ENCODE results near the gene FUNDC2. TPM values are rescaled to one million over a fixed set of nuclear protein-coding genes. Genes with fewer than 3 reads are reported as not detected.

Gene FUNDC2
- total and polyA plus RNA-seq, 2 of the 4 experiments (the other 2 are of a cell fraction), result 42.5 to 51.7 TPM

DNA sequence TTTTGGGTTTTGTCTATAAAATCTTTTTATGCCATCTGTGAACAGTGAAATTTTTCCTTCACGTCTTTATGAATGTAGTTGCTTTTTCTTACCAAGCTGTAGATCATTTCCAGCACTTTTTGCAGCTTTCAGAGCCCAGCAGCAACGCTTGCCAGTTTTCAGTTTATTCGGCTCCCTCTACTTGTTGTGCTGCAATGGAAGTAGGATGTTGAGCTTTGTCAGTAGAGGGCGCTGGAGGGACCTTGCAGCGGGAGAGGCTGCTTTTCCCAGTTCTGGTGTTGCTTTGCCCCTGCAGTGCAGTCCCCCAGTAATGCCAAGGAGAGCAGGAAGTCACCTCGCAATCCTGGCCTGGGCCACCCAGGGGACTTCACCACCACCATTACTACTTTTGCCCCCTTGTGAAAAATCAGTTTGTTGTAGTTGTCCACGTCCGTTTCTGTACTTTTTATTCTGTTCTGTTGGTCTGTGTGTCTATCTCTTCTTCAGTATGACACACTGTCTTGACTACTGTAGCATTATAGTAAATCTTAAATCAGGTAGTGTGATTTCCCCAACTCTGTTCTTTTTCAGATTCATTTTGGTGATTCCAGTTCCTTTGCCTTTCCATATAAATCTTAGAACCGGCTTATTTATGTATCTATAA, 22.5 kb downstream of the FUNDC2 start:
- no peak overlapping the region for H2BK5ac ChIP-seq (ENCODE audit: low read depth, low read length, poor library complexity, severe bottlenecking)
- H3K4ac ChIP-seq (ENCODE audit: low read depth, low read length), result no peak overlapping the region
- dilution Hi-C loops (cut with HindIII; ENCODE audit: low sequenced_read_pairs, unreplicated experiment) (no loop called here), in situ Hi-C loops (cut with MboI; ENCODE audit: low sequenced_read_pairs) (no loop called here), intact Hi-C loops (cut with micrococcal nuclease) (no loop called here)
- no peak for TF ChIP-seq CHD1 (IDR thresholded peaks at IDR 0.05; ENCODE audit: low read depth, low read length)
- TF ChIP-seq, protein P1, sequence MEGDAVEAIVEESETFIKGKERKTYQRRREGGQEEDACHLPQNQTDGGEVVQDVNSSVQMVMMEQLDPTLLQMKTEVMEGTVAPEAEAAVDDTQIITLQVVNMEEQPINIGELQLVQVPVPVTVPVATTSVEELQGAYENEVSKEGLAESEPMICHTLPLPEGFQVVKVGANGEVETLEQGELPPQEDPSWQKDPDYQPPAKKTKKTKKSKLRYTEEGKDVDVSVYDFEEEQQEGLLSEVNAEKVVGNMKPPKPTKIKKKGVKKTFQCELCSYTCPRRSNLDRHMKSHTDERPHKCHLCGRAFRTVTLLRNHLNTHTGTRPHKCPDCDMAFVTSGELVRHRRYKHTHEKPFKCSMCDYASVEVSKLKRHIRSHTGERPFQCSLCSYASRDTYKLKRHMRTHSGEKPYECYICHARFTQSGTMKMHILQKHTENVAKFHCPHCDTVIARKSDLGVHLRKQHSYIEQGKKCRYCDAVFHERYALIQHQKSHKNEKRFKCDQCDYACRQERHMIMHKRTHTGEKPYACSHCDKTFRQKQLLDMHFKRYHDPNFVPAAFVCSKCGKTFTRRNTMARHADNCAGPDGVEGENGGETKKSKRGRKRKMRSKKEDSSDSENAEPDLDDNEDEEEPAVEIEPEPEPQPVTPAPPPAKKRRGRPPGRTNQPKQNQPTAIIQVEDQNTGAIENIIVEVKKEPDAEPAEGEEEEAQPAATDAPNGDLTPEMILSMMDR (conservative IDR thresholded peaks at IDR 0.05; ENCODE audit: low read depth, low read length), result peak; percentile 52
- peak; percentile 20; the same call in 1 of the 2 replicates for TF ChIP-seq RAD21 (IDR thresholded peaks at IDR 0.05; ENCODE audit: low read length)
- TF ChIP-seq MAFK (IDR thresholded peaks at IDR 0.05; ENCODE audit: low read depth, low read length), result no peak
- no peaks in the 10 kb centered on the region for H3K27me3 ChIP-seq (ENCODE audit: control insufficient read depth, insufficient read depth, low read length)
- no peak overlapping the region for H4K5ac ChIP-seq (ENCODE audit: low read depth, low read length)
- ChIA-PET POLR2A (ENCODE audit: unreplicated experiment) (no interaction called here), CTCF (interaction anchor here (1.2 to 1.6 kb wide), 3 partner anchors 15 to 30 kb away, joined by 4 to 6 read pairs (median 5); no protein-coding TSS in a partner anchor)
- H2AK9ac ChIP-seq (replicated peaks; ENCODE audit: low read depth, low read length, poor library complexity), result no peak overlapping the region
- H3K9ac ChIP-seq (ENCODE audit: low read depth, low read length), result no peak overlapping the region
- no CpG with 5 or more reads among the region's 9 CpGs for WGBS, 2 experiments (ENCODE audit: extremely low coverage in 2 of 2, insufficient read length in 1 of 2)
- H3K27ac ChIP-seq (ENCODE audit: insufficient read depth, low read length), result no peak overlapping the region
- BruUV-seq (replicated peaks), result no TSS peak
- no peaks in the 10 kb centered on the region for H3K79me1 ChIP-seq (ENCODE audit: low read depth in 1 of 2, low read length in 2 of 2)
- H3K56ac ChIP-seq (ENCODE audit: extremely low read depth, insufficient read depth, low read length), result no peak overlapping the region
- no peaks in the 10 kb centered on the region; the same call in 1 of the 2 replicates for H3K36me3 ChIP-seq (ENCODE audit: control insufficient read depth, insufficient read depth, low read length)
- no peaks in the 10 kb centered on the region for H4K20me1 ChIP-seq (ENCODE audit: insufficient read depth, low read length)
- no peak overlapping the region for H2AK5ac ChIP-seq (ENCODE audit: low read depth, low read length)
- H2AFZ ChIP-seq (replicated peaks; ENCODE audit: low read length, poor library complexity), result no peak overlapping the region
- H2BK120ac ChIP-seq (ENCODE audit: low read depth, low read length), result no peak overlapping the region
- no peak overlapping the region for H2BK15ac ChIP-seq (ENCODE audit: low read depth, low read length)
- no peak overlapping the region for H4K91ac ChIP-seq (ENCODE audit: insufficient read depth, low read depth, low read length)
- H3K9me3 ChIP-seq (ENCODE audit: control insufficient read depth, insufficient read depth, low read length), result no peaks in the 10 kb centered on the region
- H2BK20ac ChIP-seq (ENCODE audit: low read depth, low read length), result no peak overlapping the region
- H3K4me2 ChIP-seq (ENCODE audit: low read depth, low read length), result no peak overlapping the region
- no peaks in the 10 kb centered on the region for H3K4me1 ChIP-seq (ENCODE audit: control insufficient read depth, insufficient read depth, low read length)
- no peak overlapping the region for H4K8ac ChIP-seq (ENCODE audit: low read depth in 2 of 2, low read length in 2 of 2)
- no peak overlapping the region for H3K23ac ChIP-seq (ENCODE audit: low read depth, low read length)
- DNase-seq (peak; percentile 55), ATAC-seq (ENCODE audit: low read depth) (peak; percentile 60)
- H3K14ac ChIP-seq (replicated peaks; ENCODE audit: low read depth, low read length), result no peak overlapping the region
- H3K18ac ChIP-seq (ENCODE audit: low read depth, low read length), result no peak overlapping the region
- no peaks in the 10 kb centered on the region for H3K9me1 ChIP-seq (ENCODE audit: insufficient read depth, low read length)
- no peak overlapping the region for H3K4me3 ChIP-seq (ENCODE audit: insufficient read depth, low read depth, low read length)

Measured in IMR-90 (cell line).